ENCODE measurements around the gene GJB3. TPM values are rescaled to one million over a fixed set of nuclear protein-coding genes. Genes with fewer than 3 reads are reported as not detected.

Gene GJB3
- total RNA-seq, 1 donor from 2014 or later: not detected

GRCh38 chr1:34746785-34747637, 34.0 kb upstream of the GJB3 start:
- H3K27ac Mint-ChIP-seq (ENCODE audit: unreplicated experiment): no peak overlapping the region
- no peaks in the 10 kb centered on the region for H3K9me3 Mint-ChIP-seq (ENCODE audit: low read depth)
- TF ChIP-seq, protein P1, sequence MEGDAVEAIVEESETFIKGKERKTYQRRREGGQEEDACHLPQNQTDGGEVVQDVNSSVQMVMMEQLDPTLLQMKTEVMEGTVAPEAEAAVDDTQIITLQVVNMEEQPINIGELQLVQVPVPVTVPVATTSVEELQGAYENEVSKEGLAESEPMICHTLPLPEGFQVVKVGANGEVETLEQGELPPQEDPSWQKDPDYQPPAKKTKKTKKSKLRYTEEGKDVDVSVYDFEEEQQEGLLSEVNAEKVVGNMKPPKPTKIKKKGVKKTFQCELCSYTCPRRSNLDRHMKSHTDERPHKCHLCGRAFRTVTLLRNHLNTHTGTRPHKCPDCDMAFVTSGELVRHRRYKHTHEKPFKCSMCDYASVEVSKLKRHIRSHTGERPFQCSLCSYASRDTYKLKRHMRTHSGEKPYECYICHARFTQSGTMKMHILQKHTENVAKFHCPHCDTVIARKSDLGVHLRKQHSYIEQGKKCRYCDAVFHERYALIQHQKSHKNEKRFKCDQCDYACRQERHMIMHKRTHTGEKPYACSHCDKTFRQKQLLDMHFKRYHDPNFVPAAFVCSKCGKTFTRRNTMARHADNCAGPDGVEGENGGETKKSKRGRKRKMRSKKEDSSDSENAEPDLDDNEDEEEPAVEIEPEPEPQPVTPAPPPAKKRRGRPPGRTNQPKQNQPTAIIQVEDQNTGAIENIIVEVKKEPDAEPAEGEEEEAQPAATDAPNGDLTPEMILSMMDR (IDR thresholded peaks at IDR 0.05): no peak
- no peak for DNase-seq (ENCODE audit: low spot score)
- peaks cover 4% of the 10 kb centered on the region for H3K4me1 Mint-ChIP-seq (ENCODE audit: low read depth)
- H3K36me3 Mint-ChIP-seq (ENCODE audit: low read depth): no peaks in the 10 kb centered on the region
- H3K4me3 Mint-ChIP-seq (ENCODE audit: unreplicated experiment): no peak overlapping the region
- peaks cover 51% of the 10 kb centered on the region for H3K27me3 Mint-ChIP-seq (ENCODE audit: low read depth)

DNA sequence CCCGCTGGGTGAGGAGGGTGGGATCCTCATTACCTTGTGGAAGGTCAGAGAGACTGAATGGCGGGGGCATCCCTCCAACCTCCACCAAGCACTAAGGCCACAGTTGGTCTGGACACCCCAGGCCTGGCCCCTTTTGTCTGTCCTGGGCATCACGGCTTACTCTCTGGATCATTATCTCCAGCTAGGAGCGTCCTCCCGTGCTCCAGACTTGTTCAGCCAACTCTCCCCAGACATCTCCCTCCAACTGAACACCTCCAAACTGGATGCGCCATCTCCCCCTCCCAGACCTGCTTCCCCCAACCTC, 33.4 kb upstream of the GJB3 start:
- TF ChIP-seq, protein P1 (IDR thresholded peaks at IDR 0.05): no peak
- no peaks in the 10 kb centered on the region for H3K36me3 Mint-ChIP-seq (ENCODE audit: low read depth)
- no peaks in the 10 kb centered on the region for H3K9me3 Mint-ChIP-seq (ENCODE audit: low read depth)
- peaks cover under 1% of the 10 kb centered on the region for H3K4me1 Mint-ChIP-seq (ENCODE audit: low read depth)
- DNase-seq (ENCODE audit: low spot score): no peak
- peaks cover 48% of the 10 kb centered on the region for H3K27me3 Mint-ChIP-seq (ENCODE audit: low read depth)
- no peak overlapping the region for H3K27ac Mint-ChIP-seq (ENCODE audit: unreplicated experiment)
- H3K4me3 Mint-ChIP-seq (ENCODE audit: unreplicated experiment): no peak overlapping the region

- Mint-ChIP-seq H3K27ac (ENCODE audit: unreplicated experiment) (no peak overlapping the region), H3K27me3 (ENCODE audit: low read depth) (peaks cover 44% of the 10 kb centered on the region), H3K4me1 (ENCODE audit: low read depth) (no peaks in the 10 kb centered on the region), H3K36me3 (ENCODE audit: low read depth) (peaks cover 4% of the 10 kb centered on the region), H3K9me3 (ENCODE audit: low read depth) (peaks cover 6% of the 10 kb centered on the region), H3K4me3 (ENCODE audit: unreplicated experiment) (no peak overlapping the region)
- TF ChIP-seq, protein P1 (IDR thresholded peaks at IDR 0.05): no peak
- DNase-seq (ENCODE audit: low spot score): no peak
These were observed 31.0 kb upstream of the GJB3 start for GRCh38 chr1:34749992-34750391.

DNA sequence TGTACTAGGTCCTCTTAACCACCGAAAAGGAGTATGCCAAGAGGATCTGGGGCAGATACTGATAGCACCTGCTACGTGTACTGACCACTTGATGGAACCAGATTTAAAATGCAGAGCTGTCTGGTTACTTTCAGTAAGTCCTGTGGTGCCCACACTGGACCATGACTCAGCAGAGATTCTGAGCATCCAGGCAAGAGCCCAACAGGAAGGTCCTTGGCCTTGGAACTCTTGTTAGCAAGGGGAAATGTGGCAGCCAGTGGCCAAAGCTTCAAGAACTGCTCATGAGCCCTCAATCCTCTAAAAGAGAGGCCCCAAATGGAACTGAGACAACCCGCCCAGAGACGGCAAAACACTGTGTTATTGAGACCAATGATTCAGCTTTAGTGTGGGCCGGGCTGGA, 30.4 kb upstream of the GJB3 start:
- H3K4me1 Mint-ChIP-seq (ENCODE audit: low read depth): no peaks in the 10 kb centered on the region
- peaks cover 38% of the 10 kb centered on the region for H3K27me3 Mint-ChIP-seq (ENCODE audit: low read depth)
- H3K4me3 Mint-ChIP-seq (ENCODE audit: unreplicated experiment): no peak overlapping the region
- H3K9me3 Mint-ChIP-seq (ENCODE audit: low read depth): peaks cover 6% of the 10 kb centered on the region
- DNase-seq (ENCODE audit: low spot score): no peak
- peaks cover 4% of the 10 kb centered on the region for H3K36me3 Mint-ChIP-seq (ENCODE audit: low read depth)
- TF ChIP-seq, protein P1 (IDR thresholded peaks at IDR 0.05): no peak
- H3K27ac Mint-ChIP-seq (ENCODE audit: unreplicated experiment): no peak overlapping the region

DNA sequence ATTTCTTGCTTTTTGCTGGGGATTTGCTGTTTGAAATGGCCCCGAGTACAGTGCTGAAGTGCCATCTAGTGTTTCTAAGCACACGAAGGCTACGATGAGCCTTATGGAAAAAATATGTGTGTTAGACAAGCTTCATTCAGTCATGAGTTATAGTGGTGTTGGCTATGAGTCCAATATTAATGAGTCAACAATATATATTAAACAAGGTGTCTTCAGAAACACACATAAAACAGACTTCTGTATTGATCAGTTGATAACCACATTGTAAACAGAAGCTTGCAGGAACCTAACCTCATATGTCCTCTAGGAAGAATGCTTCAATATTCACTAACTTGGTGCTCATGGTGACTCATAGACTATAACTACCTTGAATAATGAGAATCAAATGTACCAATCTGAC, 27.9 kb upstream of the GJB3 start:
- H3K27ac Mint-ChIP-seq (ENCODE audit: unreplicated experiment): no peak overlapping the region
- TF ChIP-seq, protein P1 (IDR thresholded peaks at IDR 0.05): no peak
- H3K27me3 Mint-ChIP-seq (ENCODE audit: low read depth): peaks cover 28% of the 10 kb centered on the region
- no peaks in the 10 kb centered on the region for H3K4me1 Mint-ChIP-seq (ENCODE audit: low read depth)
- peaks cover 6% of the 10 kb centered on the region for H3K9me3 Mint-ChIP-seq (ENCODE audit: low read depth)
- peaks cover 4% of the 10 kb centered on the region for H3K36me3 Mint-ChIP-seq (ENCODE audit: low read depth)
- no peak overlapping the region for H3K4me3 Mint-ChIP-seq (ENCODE audit: unreplicated experiment)
- DNase-seq (ENCODE audit: low spot score): no peak

Measured in chondrocyte (in vitro differentiated cells).